K562 (cell line): ENCODE measurements around the gene KBTBD4. TPM values are rescaled to one million over a fixed set of nuclear protein-coding genes. Genes with fewer than 3 reads are reported as not detected.
A peak's percentile ranks its signal among the peaks of the same experiment; 100 is the strongest.

Experiments used
- CBX1 ChIP-seq: sonication (generic); IDR thresholded peaks from 2 replicates; pipeline ENCODE4 v1.6.1; 2016; ENCODE audit warnings: antibody characterized with exemption, low read depth, mild to moderate bottlenecking
- ESRRB ChIP-seq: fragments of 250-450 bp; sonication (Bioruptor Pico); IDR thresholded peaks from 2 replicates; pipeline ENCODE4 v1.5.0; 2020; ENCODE audit warnings: mild to moderate bottlenecking, moderate library complexity, borderline replicate concordance
- ETV5 ChIP-seq: sonication (generic); formaldehyde crosslinking; IDR thresholded peaks from 2 replicates; pipeline ENCODE4 v1.4.0; 2020; ENCODE audit warnings: low read depth, mild to moderate bottlenecking, missing genetic modification reagents
- FOXM1 ChIP-seq, 2 experiments: fragments of 450-650 bp in 1 of 2; sonication (generic) in 1 of 2; formaldehyde crosslinking in 1 of 2; IDR thresholded peaks; 2 replicates each; pipeline versions ENCODE4 v1.6.1 to v1.9.0; 2017 to 2022; ENCODE audit warnings: low read depth in 2 of 2, mild to moderate bottlenecking in 2 of 2, missing genetic modification reagents in 1 of 2, moderate library complexity in 1 of 2
- HMGN3 ChIP-seq: IDR thresholded peaks from 2 replicates; pipeline ENCODE4 v1.6.1; 2011; ENCODE audit warnings: borderline replicate concordance, low read depth, mild to moderate bottlenecking, mixed read lengths, low read length; ENCODE audit not compliant: insufficient read length; ENCODE audit errors: extremely low read depth
- MYC ChIP-seq, 2 experiments: fragments of 250-450 bp in 1 of 2; sonication (Bioruptor Pico) in 1 of 2; IDR thresholded peaks; 2 replicates each; pipeline versions ENCODE4 v1.5.1 to v1.6.1; 2012 to 2021; ENCODE audit warnings: low read depth in 2 of 2, borderline replicate concordance in 1 of 2, improper control_type of control experiment in 1 of 2, low read length in 1 of 2, mild to moderate bottlenecking in 1 of 2, moderate library complexity in 1 of 2
- PCBP2 ChIP-seq: fragments of 200-400 bp; formaldehyde crosslinking; IDR thresholded peaks from 2 replicates; pipeline ENCODE4 v1.6.1; 2018; ENCODE audit warnings: low read length, low read depth, mild to moderate bottlenecking, moderate library complexity; ENCODE audit not compliant: poor library complexity, severe bottlenecking
- PYGO2 ChIP-seq: fragments of 450-650 bp; IDR thresholded peaks from 2 replicates; pipeline ENCODE4 v1.6.1; 2016; ENCODE audit warnings: mild to moderate bottlenecking, missing genetic modification characterization, moderate library complexity, missing compliant biosample characterization
- SNRNP70 ChIP-seq: fragments of 200-400 bp; formaldehyde crosslinking; optimal IDR thresholded peaks from 2 replicates; pipeline ENCODE3; 2017; ENCODE audit warnings: low read depth, low read length
- SP2 ChIP-seq: IDR thresholded peaks from 2 replicates; pipeline ENCODE4 v1.6.1; 2011; ENCODE audit warnings: mild to moderate bottlenecking, low read depth, low read length, moderate library complexity; ENCODE audit not compliant: poor library complexity, severe bottlenecking; ENCODE audit errors: extremely low read depth
- TEAD4 ChIP-seq, 2 experiments: sonication (generic) in 1 of 2; formaldehyde crosslinking in 1 of 2; IDR thresholded peaks; 2 replicates each; pipeline versions ENCODE4 v1.6.1 to v1.8.0; 2012 to 2022; ENCODE audit warnings: borderline replicate concordance in 1 of 2, inconsistent platforms in 1 of 2, low read length in 1 of 2, mild to moderate bottlenecking in 1 of 2, missing genetic modification reagents in 1 of 2
- polyA plus RNA-seq, 8 experiments: library from polyadenylated mRNA; depleted of rRNA in 4 of 8; stranded (reverse) in 5 of 8; unstranded in 3 of 8; fragments of >200 nt; fragmentation: Nextera tagmentation in 2 of 8; fragmentation: Illumina TruSeq in 1 of 8; extraction: Ambion mirVana in 2 of 8; extraction: Trizol in 1 of 8; gene quantifications; 2 replicates each; pipeline versions ENCODE4 v1.2.1 to v1.2.3, GENCODE V29; 2011 to 2014; ENCODE audit warnings: inconsistent platforms in 1 of 8, missing spikeins in 1 of 8
- total RNA-seq, 7 experiments: library from RNA; depleted of rRNA in 6 of 7; stranded (reverse); fragments of >200 nt in 6 of 7; fragmentation: Illumina TruSeq in 2 of 7; extraction: Trizol in 2 of 7; gene quantifications; 2 replicates each; pipeline versions ENCODE4 v1.2.1 to v1.2.3, GENCODE V29; 2011 to 2021; ENCODE audit warnings: low replicate concordance in 1 of 7
- TF ChIP-seq, protein P1 (sequence below): sonication (generic); formaldehyde crosslinking; IDR thresholded peaks from 2 replicates; pipeline ENCODE4 v1.8.1; 2022; ENCODE audit warnings: missing genetic modification reagents
- TF ChIP-seq, protein P2 (sequence below): IDR thresholded peaks from 2 replicates; pipeline ENCODE4 v1.6.1; 2011; ENCODE audit not compliant: insufficient read length; ENCODE audit errors: extremely low read depth
- TF ChIP-seq, protein P3 (sequence below): fragments of 450-650 bp; IDR thresholded peaks from 2 replicates; pipeline ENCODE4 v1.6.1; 2014; ENCODE audit warnings: low read depth, mild to moderate bottlenecking, moderate library complexity, borderline replicate concordance

Gene KBTBD4
- total and polyA plus RNA-seq, 9 of the 15 experiments (the other 6 are each of a cell fraction or from before 2014, with no cell fraction given): 7.0 to 33.9 (median 13.3) TPM

DNA sequence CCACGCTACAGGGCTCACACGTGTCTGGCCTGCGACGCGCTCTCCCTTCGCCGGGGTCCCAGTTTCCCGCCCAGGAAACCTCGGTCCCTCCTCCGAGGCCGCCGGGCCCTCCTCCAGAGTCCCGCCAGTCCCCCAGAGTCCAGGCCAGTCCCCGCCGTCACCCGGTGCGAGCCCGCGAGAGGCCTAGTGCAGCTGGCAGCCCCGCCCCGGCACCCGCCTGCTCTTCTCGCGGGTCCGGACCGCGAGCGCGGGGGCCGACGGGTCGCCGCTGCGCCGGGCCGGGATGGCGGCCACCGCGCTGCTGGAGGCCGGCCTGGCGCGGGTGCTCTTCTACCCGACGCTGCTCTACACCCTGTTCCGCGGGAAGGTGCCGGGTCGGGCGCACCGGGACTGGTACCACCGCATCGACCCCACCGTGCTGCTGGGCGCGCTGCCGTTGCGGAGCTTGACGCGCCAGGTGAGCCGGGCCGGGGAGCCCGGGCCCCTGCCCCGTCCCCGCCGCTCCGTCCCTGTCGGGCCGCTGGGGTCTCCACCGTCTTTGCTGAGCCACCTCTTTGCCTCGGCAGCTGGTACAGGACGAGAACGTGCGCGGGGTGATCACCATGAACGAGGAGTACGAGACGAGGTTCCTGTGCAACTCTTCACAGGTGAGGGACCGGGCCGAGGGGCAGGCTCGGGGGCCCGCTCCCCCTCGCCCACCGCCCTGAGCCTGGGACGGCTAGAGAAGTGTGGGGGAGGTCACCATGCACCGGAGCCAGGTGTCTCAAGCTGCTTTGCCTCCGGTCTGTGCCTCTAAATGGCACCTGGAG, 13.2 kb downstream of the KBTBD4 start, which contains the start of gene PTPMT1 (continued):
- TF ChIP-seq, protein P1, sequence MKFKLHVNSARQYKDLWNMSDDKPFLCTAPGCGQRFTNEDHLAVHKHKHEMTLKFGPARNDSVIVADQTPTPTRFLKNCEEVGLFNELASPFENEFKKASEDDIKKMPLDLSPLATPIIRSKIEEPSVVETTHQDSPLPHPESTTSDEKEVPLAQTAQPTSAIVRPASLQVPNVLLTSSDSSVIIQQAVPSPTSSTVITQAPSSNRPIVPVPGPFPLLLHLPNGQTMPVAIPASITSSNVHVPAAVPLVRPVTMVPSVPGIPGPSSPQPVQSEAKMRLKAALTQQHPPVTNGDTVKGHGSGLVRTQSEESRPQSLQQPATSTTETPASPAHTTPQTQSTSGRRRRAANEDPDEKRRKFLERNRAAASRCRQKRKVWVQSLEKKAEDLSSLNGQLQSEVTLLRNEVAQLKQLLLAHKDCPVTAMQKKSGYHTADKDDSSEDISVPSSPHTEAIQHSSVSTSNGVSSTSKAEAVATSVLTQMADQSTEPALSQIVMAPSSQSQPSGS (CRISPR knock-in tag): no peak
- no peak for TF ChIP-seq ETV5
- no peak for TF ChIP-seq SP2
- no peak for TF ChIP-seq TEAD4 (IDR thresholded peaks at IDR 0.05; ENCODE audit: low read length)
- no peak for TF ChIP-seq TEAD4 (CRISPR knock-in tag; IDR thresholded peaks at IDR 0.05; ENCODE audit: borderline replicate concordance)
- TF ChIP-seq SNRNP70: no peak
- no peak for TF ChIP-seq ESRRB
- TF ChIP-seq MYC (IDR thresholded peaks at IDR 0.05; ENCODE audit: low read depth, low read length): peak; percentile 71
- TF ChIP-seq MYC (CRISPR knock-in tag; IDR thresholded peaks at IDR 0.05; ENCODE audit: borderline replicate concordance, low read depth): no peak
- peak; percentile 79; the same call in 1 of the 2 replicates for TF ChIP-seq CBX1
- TF ChIP-seq, protein P2, sequence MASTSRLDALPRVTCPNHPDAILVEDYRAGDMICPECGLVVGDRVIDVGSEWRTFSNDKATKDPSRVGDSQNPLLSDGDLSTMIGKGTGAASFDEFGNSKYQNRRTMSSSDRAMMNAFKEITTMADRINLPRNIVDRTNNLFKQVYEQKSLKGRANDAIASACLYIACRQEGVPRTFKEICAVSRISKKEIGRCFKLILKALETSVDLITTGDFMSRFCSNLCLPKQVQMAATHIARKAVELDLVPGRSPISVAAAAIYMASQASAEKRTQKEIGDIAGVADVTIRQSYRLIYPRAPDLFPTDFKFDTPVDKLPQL: no peak
- TF ChIP-seq FOXM1 (IDR thresholded peaks at IDR 0.05; ENCODE audit: low read depth): no peak
- peak; percentile 65; the same call in 1 of the 2 replicates for TF ChIP-seq FOXM1 (CRISPR knock-in tag; IDR thresholded peaks at IDR 0.05; ENCODE audit: low read depth)
- TF ChIP-seq PCBP2: no peak
- TF ChIP-seq HMGN3: peak; percentile 42
- TF ChIP-seq PYGO2 (tag): no peak
- TF ChIP-seq, protein P3, sequence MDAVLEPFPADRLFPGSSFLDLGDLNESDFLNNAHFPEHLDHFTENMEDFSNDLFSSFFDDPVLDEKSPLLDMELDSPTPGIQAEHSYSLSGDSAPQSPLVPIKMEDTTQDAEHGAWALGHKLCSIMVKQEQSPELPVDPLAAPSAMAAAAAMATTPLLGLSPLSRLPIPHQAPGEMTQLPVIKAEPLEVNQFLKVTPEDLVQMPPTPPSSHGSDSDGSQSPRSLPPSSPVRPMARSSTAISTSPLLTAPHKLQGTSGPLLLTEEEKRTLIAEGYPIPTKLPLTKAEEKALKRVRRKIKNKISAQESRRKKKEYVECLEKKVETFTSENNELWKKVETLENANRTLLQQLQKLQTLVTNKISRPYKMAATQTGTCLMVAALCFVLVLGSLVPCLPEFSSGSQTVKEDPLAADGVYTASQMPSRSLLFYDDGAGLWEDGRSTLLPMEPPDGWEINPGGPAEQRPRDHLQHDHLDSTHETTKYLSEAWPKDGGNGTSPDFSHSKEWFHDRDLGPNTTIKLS: peak; percentile 85
